ENCODE measurements around the gene LTB4R.

LTB4R gene

GRCh38 chr14:24310646-24311604 is at the start of gene LTB4R:
TSS of gene LTB4R (plus strand) at chr14:24311502. CDS start at chr14:24315652, 4,150 bp downstream.
- H3K4me3 ChIP-seq (ENCODE audit: low read depth, low read length) = no peak within 1 kb of the TSS

GRCh38 chr14:24261969-24262327 is 49.4 kb upstream of the LTB4R start:
- no peak overlapping the region for H3K4me3 ChIP-seq (ENCODE audit: low read depth, low read length)
- TF ChIP-seq CTCF (IDR thresholded peaks at IDR 0.05; ENCODE audit: low read depth, low read length) = no peak

More at GRCh38 chr14:24310646-24311604, at the start of gene LTB4R:
- TF ChIP-seq CTCF (IDR thresholded peaks at IDR 0.05; ENCODE audit: low read depth, low read length) = no peak

- H3K4me3 ChIP-seq (ENCODE audit: low read depth, low read length) = no peak within 1 kb of the TSS
- no peak for TF ChIP-seq CTCF (IDR thresholded peaks at IDR 0.05; ENCODE audit: low read depth, low read length)
Observed at GRCh38 chr14:24262821-24263733, 48.2 kb upstream of the LTB4R start, which contains the start of gene TGM1. TSS of gene TGM1 (minus strand) at chr14:24263177. CDS start at chr14:24262352, 825 bp downstream.

- no peak for TF ChIP-seq CTCF (IDR thresholded peaks at IDR 0.05; ENCODE audit: low read depth, low read length)
- H3K4me3 ChIP-seq (ENCODE audit: low read depth, low read length) = no peak overlapping the region
Observed at GRCh38 chr14:24263848-24264247, 47.5 kb upstream of the LTB4R start.

- TF ChIP-seq CTCF (IDR thresholded peaks at IDR 0.05; ENCODE audit: low read depth, low read length) = no peak
- no peak overlapping the region for H3K4me3 ChIP-seq (ENCODE audit: low read depth, low read length)
Observed at GRCh38 chr14:24264298-24264697, 47.0 kb upstream of the LTB4R start.

GRCh38 chr14:24266344-24267244 is 44.7 kb upstream of the LTB4R start:
- no peak overlapping the region for H3K4me3 ChIP-seq (ENCODE audit: low read depth, low read length)
- no peak for TF ChIP-seq CTCF (IDR thresholded peaks at IDR 0.05; ENCODE audit: low read depth, low read length)

Measured in WI38 (cell line).